ENCODE results near the gene ASB18.
"Not testable (repeated sequence)": the region's sequence is repeated elsewhere in the genome, so short reads cannot be mapped to it uniquely, and the experiment has no call there.

The ASB18 gene

GRCh38 chr2:236264256-236264655 is at the start of gene ASB18:
TSS of gene ASB18 (minus strand) at chr2:236264406. CDS start at chr2:236264345, 61 bp downstream.
- DNase-seq, result no peak

GRCh38 chr2:236311286-236311685 is 47.1 kb upstream of the ASB18 start:
- DNase-seq, result no peak

- no peak for DNase-seq
These were observed 45.4 kb upstream of the ASB18 start for GRCh38 chr2:236309669-236310029.

- no peak for DNase-seq
These were observed 44.9 kb upstream of the ASB18 start for GRCh38 chr2:236308855-236309668.

- DNase-seq, result no peak
These were observed 43.4 kb upstream of the ASB18 start for GRCh38 chr2:236307641-236308040.

GRCh38 chr2:236306825-236307540 is 42.8 kb upstream of the ASB18 start:
- DNase-seq, result no peak

GRCh38 chr2:236305964-236306605 is 41.9 kb upstream of the ASB18 start:
- no peak for DNase-seq

GRCh38 chr2:236305531-236305930 is 41.3 kb upstream of the ASB18 start:
- DNase-seq, result no peak

GRCh38 chr2:236303935-236304334 is 39.7 kb upstream of the ASB18 start:
- DNase-seq, result no peak

- no peak for DNase-seq
These were observed 38.3 kb upstream of the ASB18 start for GRCh38 chr2:236302555-236302954.

GRCh38 chr2:236298924-236299475 is 34.8 kb upstream of the ASB18 start:
- DNase-seq, result no peak

GRCh38 chr2:236295481-236295880 is 31.3 kb upstream of the ASB18 start:
- DNase-seq, result no peak

GRCh38 chr2:236294647-236295046 is 30.4 kb upstream of the ASB18 start:
- no peak for DNase-seq

GRCh38 chr2:236293241-236293810 is 29.1 kb upstream of the ASB18 start:
- no peak for DNase-seq

- DNase-seq, result no peak
These were observed 27.7 kb upstream of the ASB18 start for GRCh38 chr2:236291911-236292310.

GRCh38 chr2:236291476-236291875 is 27.3 kb upstream of the ASB18 start:
- DNase-seq, result no peak

- no peak for DNase-seq
These were observed 26.7 kb upstream of the ASB18 start for GRCh38 chr2:236290742-236291425.

- no peak for DNase-seq
These were observed 25.7 kb upstream of the ASB18 start for GRCh38 chr2:236289766-236290462.

- DNase-seq, result not testable (repeated sequence)
These were observed 24.2 kb upstream of the ASB18 start for GRCh38 chr2:236288373-236288772.

GRCh38 chr2:236287656-236288055 is 23.4 kb upstream of the ASB18 start:
- DNase-seq, result no peak

GRCh38 chr2:236286873-236287545 is 22.8 kb upstream of the ASB18 start:
- peak; percentile 5 for DNase-seq
